GM19238 (cell line): Measurements from ENCODE around the gene NAPSA.

Source experiments
- DNase-seq: peaks from one replicate; pipeline ENCODE4 v3.0.0; 2011; ENCODE audit warnings: low spot score; ENCODE audit not compliant: insufficient read length

NAPSA gene

GRCh38 chr19:50317115-50317514 is 48.3 kb downstream of the NAPSA start:
- DNase-seq = no peak

DNA sequence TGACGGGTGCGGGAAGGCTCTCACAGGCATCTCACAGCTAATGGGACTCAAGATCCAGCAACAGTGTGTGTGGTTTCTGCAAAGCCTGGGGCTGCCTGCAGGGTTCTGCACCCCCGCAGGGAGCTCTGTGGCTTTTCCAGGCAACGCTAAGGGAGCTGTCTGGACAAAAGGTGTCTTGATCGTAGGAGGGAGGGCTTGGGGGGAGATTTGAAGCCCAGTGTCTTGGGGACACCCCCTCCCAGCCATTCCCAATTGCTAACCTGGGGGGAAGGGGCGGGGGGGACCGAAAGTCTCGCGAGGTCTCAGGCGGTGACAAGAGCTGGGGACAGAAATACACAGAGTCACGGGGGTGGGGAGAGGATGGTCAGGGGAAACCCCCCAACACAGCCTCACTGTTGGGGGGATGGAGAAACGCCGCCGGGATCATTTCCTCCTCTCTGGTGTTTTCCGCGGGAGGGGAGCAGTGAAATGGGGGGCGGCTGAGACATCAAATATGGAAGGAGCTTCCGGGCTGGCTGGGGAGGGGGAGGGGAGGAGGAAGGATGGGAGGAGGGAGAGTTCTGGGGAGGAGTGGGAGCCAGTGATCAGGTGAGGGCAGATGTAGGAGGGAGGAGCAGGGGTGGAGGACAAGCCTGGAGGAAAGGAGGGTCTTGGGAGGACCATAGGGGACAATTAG is 49.5 kb downstream of the NAPSA start:
- no peak for DNase-seq

- DNase-seq = no peak
Observed at GRCh38 chr19:50314724-50315708, 50.4 kb downstream of the NAPSA start.

DNA sequence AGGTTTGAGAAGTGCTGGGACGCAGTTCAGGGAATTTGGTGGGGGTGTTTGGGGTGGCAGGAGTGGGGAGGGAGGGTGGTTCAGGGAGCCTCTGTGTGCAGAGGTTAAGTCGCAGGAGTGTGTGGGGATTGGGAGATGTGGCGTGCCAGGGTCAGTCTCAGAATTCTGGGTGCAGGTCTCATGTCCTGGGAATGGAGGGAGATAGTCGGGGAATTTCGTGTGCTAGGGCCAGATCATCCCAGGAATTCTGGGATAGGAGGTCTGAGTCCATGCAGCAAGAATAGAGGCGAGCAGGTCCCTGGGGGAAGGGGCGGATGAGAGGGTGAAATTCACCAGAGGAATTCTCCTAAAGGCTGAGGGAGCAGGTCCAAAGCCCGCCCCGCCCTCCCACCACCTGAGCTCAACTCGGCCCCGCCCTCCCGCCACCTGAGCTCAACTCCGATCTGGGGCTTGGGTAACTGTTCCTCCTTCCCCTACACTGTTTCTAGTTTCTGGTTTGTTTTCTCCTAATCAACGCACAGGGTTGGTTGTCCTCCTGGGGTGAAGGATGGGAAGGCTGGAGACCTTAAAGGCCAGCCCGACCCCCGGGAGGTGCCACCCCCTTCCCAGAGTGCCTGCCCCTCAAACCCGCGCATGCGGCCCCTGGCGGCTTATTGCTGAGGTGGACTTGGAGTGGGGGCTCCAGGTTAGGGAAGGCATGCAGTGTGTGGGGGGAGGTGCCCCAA is 51.5 kb downstream of the NAPSA start:
- DNase-seq = no peak

DNA sequence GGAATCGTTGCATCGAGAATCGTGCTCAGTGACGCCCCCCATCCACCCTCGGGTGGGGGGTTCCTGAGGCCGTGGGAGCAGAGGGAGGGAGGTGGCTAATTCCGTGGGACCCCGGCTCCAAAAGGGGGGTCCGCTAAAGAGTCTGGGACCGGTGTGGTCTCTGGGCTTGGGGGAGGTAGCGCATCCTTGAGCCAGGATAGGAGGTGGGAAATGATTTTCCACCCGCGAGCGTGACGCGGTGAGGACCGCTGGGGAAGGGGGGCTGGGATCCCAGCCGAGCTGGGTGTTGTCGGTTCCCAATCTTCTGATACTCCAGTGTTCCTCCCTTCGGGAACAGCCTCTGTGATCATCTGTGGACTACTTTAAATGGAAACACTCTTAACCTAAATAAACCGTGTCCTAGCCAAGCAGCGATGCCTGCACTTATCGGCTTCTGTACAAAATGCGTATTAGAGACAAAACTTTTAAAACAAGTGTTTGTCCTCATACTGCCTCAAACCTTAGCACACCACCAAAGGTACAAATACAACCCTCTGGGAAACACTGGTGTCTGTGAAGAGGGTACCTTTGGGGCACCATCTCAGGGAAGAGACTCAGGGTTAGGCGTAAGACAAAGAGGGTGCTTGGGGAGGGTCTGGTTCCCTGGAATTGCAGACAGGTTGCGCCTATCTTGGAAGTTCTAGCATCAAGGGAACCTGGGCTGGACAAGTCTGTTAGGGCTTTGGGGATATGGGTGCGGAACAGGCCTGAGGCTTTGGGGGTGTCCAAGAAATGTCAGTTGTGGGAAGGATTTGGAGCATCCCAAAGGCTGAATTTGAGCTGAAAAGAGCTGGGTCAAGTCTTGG is 52.2 kb downstream of the NAPSA start:
- DNase-seq = no peak

DNA sequence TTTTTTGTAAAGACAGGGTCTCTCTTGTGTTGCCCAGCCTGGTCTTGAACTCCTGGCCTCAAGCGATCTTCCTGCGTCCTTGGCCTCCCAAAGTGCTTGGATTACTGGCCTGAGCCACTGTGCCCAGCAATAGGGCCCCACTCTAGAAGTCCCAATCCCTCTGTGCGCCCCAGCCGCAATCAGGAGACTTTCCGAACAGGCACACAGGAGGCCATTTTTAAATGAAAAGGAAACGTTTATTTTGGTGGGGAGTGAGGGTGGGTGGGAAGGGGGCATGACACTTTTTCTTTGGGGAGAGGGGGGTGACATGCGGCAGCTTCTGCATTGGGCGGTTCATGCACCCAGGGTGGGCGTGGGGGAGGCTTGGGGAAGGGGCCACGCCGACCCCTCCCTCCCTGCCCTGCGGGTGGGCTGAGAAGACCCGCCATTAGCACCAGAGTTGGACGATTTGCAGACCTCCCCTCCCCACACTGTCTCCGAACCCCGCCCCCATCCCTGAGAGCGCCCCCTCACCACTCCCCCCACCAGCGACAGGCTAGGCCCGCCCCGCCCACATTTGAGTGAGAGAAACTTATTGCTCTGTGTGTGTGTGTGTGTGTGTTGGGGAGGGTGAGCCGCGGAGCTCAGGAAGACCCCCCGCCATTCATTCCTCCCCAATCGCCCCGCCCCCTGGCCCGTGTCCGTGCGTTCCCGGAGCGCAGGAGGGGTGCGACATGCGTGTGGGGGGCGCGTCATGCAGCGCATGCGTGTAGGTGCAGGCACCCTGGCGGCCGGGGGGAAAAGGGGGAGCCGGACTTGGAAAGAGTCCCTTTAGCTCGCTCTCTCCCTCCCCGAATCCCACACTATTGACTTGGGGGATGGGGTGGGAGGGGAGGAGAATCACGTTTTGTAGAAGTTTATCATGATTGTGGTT is 53.5 kb downstream of the NAPSA start:
- DNase-seq = no peak

DNA sequence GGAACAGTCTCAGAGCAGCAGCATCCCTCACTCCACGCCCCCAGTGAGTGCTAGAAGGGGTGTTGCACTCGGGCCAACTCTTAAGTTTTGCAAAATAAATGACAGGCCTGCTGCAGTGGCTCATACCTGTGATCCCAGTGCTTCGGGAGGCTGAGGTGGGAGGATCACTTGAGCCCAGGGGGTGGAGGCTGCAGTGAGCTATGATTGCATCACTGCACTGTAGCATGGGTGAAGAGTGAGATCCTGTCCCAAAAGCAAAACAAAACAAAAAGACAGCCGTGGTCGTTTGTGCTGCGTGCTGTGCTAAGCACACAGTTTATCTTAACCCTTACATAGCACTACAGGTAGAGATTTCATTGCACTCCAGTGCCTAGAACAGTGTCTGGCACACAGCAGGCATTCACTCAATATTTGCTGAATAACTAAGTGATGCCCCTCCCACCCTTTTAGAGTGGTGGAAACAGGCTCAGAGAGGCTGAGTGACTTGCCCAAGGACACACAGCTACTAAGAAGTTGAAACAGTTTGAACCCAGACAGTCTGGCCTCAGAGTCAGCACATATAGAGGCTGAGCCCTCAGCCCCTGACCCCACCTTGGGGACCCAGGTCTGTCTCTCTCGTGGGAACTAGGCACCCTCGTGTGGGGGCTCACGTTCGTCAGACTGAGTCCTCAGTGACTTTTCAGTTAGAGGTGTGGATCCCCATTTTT is 54.5 kb downstream of the NAPSA start:
- no peak for DNase-seq

- no peak for DNase-seq
Observed at GRCh38 chr19:50309396-50310125, 55.9 kb downstream of the NAPSA start.

DNA sequence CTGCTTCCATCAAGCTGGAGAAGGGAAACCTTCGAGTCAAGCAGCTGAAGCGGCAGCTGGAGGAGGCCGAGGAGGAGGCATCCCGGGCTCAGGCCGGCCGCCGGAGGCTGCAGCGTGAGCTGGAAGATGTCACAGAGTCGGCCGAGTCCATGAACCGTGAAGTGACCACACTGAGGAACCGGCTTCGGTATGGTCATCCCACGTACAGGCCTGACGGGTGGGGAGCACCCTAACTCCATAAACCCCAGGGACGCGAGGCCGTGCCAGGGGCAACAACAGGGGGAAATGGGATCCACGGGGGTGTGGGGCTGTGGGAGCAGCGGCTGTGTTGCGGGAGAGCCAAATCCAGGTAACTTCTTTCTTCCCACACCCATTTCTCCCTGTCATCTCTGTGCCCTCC is 56.4 kb downstream of the NAPSA start:
- no peak for DNase-seq
